ENCODE results near the gene MAS1L. TPM values are rescaled to one million over a fixed set of nuclear protein-coding genes. Genes with fewer than 3 reads are reported as not detected.
A peak's percentile ranks its signal among the peaks of the same experiment; 100 is the strongest.

MAS1L gene
- total RNA-seq, 2 donors from 2014 or later, result not detected

DNA sequence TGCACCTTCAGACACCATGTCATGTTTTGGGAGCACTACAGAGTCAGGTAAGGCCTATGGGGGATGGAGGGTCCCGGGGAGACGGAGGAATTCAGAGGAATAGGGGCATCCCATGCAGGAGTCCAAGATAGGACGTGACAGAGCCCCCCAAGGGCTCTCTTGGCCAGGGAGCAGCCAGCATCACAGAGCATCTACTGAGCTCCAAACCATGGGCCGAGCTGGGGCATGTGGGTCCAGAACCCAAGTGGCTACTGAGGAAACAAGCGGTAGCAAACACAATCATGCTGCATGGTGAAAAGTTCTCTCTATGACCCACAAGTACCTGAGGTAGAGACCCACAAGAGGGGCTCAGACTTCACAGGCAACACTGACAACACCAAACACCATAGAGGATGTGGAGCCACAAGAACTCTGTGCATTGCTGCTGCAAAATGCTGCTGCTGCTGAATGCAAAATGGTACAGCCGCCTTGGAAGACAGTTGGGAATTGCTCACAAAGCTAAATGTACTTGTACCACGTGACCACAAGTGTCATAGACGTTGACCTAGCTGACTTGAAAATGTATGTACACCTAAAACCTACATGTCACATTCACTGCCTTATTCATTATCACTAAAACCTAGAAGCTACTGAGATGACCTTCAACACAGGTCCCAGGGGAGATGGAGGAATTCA, 33.4 kb upstream of the MAS1L start:
- H3K36me3 Mint-ChIP-seq, result no peaks in the 10 kb centered on the region
- H3K4me1 Mint-ChIP-seq (ENCODE audit: low read depth in 2 of 2), result peaks cover 9 to 10% of the 10 kb centered on the region in 2 donors
- DNase-seq (ENCODE audit: low spot score) (no peak), ATAC-seq (no peak)
- H3K9me3 Mint-ChIP-seq, result no peaks in the 10 kb centered on the region
- H3K27ac Mint-ChIP-seq, result no peak overlapping the region
- H3K27me3 Mint-ChIP-seq, result peaks cover 17 to 33% of the 10 kb centered on the region in 2 donors
- H3K4me3 Mint-ChIP-seq, result no peak overlapping the region

DNA sequence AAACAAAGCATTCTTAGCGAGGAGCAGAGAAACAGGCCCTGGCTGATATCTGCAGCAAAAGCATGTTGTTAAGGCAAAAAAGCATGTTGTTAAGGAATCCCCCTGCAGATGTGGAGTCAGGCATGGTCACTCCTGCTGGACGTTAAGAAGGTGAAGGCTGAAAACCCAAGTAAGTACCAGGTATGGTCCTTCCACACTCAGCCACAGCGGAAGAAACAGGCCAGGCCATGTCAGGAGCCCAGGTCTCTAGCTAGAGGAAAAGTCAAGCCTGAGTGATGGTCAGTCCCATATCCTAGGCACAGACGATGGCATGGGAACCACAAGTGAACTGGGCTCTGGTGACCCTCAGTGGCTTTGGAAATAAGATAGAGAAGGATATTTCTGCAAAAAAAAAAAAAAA, 32.5 kb upstream of the MAS1L start:
- ATAC-seq (no peak), DNase-seq (ENCODE audit: low spot score) (no peak)
- Mint-ChIP-seq H3K9me3 (no peaks in the 10 kb centered on the region), H3K27me3 (peaks cover 17 to 25% of the 10 kb centered on the region in 2 donors), H3K4me1 (ENCODE audit: low read depth in 2 of 2) (peaks cover 14% of the 10 kb centered on the region in 2 donors), H3K4me3 (no peak overlapping the region), H3K27ac (no peak overlapping the region), H3K36me3 (no peaks in the 10 kb centered on the region)

DNA sequence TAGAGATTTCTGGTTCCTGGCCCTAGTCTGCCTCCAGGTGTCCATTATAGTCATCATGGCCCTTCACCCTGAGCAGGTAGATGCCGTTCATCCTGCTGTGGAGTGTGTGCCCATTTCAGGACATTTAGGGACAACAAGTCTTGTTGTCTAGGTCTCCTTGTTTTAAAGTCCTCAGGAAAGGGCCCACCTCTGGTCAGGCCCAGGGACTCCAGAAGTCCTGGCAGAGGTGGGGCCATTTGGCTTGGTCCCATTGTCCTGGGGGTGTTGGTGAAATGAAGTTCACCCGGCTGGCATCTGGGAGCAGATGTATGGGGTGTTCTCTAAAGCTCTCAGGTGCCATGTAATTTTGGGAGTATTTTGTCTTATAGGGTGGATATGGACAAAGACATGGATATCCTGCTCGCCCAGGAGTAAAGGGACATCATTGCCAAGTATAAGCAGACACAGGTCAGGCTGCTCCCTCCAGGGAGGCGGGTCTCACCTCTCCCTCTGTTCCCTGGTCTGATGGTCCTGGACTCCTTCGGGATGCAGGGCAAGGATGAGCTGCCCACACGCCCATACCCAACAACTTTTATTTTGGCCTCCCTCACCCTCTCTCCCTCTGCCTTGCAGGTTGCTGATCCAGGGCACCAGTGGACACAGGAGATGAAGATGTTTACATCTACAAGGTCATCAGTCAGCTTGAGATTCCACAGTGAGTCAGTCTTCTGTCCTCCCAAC, 31.7 kb upstream of the MAS1L start:
- ATAC-seq, result no peak
- Mint-ChIP-seq H3K27me3 (peaks cover 15 to 22% of the 10 kb centered on the region in 2 donors), H3K27ac (no peak overlapping the region), H3K9me3 (no peaks in the 10 kb centered on the region), H3K4me1 (ENCODE audit: low read depth in 2 of 2) (peaks cover 16 to 21% of the 10 kb centered on the region in 2 donors), H3K4me3 (no peak overlapping the region), H3K36me3 (no peaks in the 10 kb centered on the region)
- no peak for DNase-seq (ENCODE audit: low spot score)

DNA sequence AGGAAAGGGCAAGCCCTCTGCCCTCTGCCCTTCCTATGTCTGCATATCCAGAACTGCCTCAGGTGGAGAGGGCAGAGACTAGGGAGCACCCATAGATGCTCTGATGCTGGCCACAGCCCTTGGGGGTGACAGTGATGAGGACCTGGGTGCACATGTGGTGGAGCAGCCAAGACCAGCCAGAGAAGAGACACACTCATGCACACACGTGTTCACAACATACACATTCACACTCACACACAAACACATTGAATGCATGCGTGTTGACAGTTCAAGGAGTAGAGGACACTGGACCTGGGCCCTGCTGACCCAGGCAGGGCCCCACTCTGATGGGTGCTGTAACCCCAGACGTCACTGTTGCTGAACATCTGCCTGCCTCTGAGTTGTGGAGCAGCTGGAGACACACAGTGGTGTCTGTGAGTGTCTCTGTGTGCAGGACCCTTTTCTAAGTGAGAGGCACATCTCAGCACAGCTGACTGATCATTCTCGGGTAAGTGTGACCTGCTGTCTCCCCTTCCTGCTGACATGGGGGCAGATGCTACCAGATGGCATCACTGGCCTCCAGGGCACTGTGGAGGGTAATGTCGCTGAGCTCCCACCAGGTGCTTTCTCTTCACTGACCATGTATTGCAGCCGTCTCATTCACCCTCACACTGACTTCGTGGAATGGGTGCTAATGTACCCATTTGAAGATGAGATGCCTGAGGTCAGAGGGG, 30.1 kb upstream of the MAS1L start:
- Mint-ChIP-seq H3K27ac (no peak overlapping the region), H3K9me3 (no peaks in the 10 kb centered on the region), H3K4me1 (ENCODE audit: low read depth in 2 of 2) (peaks cover 16 to 22% of the 10 kb centered on the region in 2 donors), H3K27me3 (peaks cover 10 to 12% of the 10 kb centered on the region in 2 donors), H3K4me3 (no peak overlapping the region), H3K36me3 (no peaks in the 10 kb centered on the region)
- no peak for DNase-seq (ENCODE audit: low spot score)
- no peak for ATAC-seq

DNA sequence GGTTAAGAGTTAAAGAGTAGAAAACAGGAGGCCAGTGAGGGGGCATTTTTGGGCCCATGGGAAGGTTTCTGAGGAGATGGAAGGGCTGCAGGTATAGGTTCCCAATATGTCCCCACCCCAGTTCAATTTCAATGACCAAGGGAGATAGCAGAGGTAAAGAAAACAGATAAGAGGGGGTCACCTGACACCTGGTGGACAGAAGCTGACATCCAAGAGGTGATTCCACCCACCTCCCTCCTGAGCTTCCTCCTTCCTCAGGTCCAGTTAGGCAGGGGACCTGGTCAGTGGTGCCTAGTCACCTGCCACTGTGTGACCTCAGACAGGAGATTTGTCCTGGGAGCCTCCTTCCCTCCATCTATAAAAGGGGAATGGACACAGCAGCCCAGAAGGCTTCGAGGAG, 29.5 kb upstream of the MAS1L start:
- Mint-ChIP-seq H3K9me3 (no peaks in the 10 kb centered on the region), H3K36me3 (no peaks in the 10 kb centered on the region), H3K4me3 (no peak overlapping the region), H3K27ac (peak overlapping the region in 1 of 2 donors; percentile 65), H3K27me3 (peaks cover 8% of the 10 kb centered on the region in 2 donors), H3K4me1 (ENCODE audit: low read depth in 2 of 2) (peaks cover 16 to 22% of the 10 kb centered on the region in 2 donors)
- no peak for ATAC-seq
- DNase-seq (ENCODE audit: low spot score), result no peak

DNA sequence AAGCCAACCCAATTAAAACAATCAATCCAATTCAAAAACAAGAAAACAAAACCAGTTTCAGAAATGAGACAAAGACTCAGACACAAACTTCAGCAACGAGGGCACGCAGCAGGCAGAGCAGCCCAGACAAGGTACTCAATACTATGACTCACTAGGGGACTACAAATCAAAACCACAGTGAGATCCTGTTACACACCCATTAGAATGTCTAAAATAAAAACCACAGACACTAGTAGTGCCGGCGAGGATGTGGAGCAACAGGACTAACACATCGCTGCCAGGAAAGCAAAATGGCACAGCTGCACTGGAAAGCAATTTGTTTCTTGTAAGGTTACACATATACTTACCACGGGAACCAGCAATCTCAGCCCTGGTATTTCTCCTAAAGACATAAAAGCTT, 28.4 kb upstream of the MAS1L start:
- Mint-ChIP-seq H3K27me3 (peaks cover 3 to 15% of the 10 kb centered on the region in 2 donors), H3K27ac (peak overlapping the region in 1 of 2 donors; percentile 65), H3K4me3 (peak overlapping the region; percentile 36), H3K9me3 (no peaks in the 10 kb centered on the region), H3K4me1 (ENCODE audit: low read depth in 2 of 2) (peaks cover 16 to 22% of the 10 kb centered on the region in 2 donors), H3K36me3 (no peaks in the 10 kb centered on the region)
- DNase-seq (ENCODE audit: low spot score), result peak; percentile 73
- ATAC-seq, result peak; percentile 96

DNA sequence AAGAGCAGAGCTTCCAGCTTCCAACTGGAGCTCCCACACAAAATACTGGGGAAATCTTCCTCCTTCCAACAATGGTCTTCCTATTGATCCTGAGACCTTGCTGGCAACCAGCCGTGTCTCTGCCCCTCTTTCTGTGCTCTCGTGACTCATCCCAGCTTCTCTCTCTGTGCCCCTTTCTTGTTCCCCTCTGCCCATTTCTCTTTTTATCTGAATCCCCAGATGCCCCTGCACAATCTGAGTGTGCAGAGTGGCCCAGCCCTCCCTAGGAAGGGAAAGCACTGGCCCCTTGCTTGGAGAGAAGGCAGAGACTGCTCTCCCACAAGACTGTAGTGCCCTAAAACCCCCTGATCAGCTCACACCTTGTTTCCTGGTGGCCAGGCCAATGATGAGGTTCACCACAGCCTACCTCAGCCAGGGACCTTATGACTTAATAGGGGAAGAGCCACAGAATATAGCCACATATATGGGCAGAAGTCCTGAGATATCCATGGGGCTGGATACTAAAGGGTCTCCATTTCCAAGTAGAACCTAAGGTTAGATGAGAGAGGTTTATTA, 23.1 kb upstream of the MAS1L start:
- Mint-ChIP-seq H3K27me3 (peaks cover 4 to 21% of the 10 kb centered on the region in 2 donors), H3K36me3 (no peaks in the 10 kb centered on the region), H3K4me1 (ENCODE audit: low read depth in 2 of 2) (peaks cover 4 to 9% of the 10 kb centered on the region in 2 donors), H3K9me3 (no peaks in the 10 kb centered on the region), H3K27ac (no peak overlapping the region), H3K4me3 (no peak overlapping the region)
- no peak for DNase-seq (ENCODE audit: low spot score)
- ATAC-seq, result no peak

DNA sequence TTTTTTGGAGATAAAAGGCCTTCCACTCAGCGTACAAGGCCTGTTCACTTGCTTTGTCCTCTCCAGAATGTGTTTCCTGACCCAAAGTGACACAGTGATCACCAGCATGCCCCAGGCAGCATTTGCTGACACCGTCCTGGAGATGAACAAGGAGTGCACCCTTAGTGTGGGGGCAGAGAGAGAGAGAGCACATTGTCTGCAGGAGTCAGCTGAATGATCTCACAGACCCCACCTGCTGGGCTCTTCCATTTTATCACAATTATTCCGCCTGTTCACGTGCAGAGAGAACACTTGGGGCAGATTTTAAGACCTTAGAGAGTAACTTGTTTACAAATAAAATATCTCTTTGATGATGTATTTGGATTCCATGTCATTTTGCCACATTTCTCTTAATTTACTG, 22.4 kb upstream of the MAS1L start:
- no peak for DNase-seq (ENCODE audit: low spot score)

DNA sequence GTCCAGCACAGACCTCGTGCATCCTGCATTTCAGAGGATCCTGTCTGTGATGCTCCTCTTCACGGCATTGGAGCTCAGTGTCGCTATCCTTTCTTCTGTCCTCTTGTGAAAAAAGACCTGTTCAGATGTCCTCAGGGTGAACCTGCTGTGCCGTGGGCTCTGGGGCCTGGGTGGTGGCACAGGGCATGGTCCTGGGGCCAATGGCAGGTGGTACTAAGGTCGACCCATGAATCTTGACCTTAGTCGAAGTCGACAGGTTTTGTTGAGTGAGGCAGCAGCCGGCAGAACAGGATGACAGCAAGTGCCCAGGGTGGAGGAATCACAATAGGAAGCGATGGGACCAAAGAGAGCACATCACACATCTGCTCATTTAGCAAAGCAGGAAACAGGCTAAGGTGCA, 22.0 kb upstream of the MAS1L start:
- Mint-ChIP-seq H3K4me3 (no peak overlapping the region), H3K27ac (no peak overlapping the region), H3K36me3 (no peaks in the 10 kb centered on the region), H3K27me3 (peaks cover 4 to 19% of the 10 kb centered on the region in 2 donors), H3K4me1 (ENCODE audit: low read depth in 2 of 2) (peaks cover 0 to 3% of the 10 kb centered on the region in 2 donors), H3K9me3 (no peaks in the 10 kb centered on the region)
- DNase-seq (ENCODE audit: low spot score) (no peak), ATAC-seq (peak; percentile 11 to 26)

More for the DNA sequence above, 22.4 kb upstream of the MAS1L start:
- no peak for ATAC-seq
- Mint-ChIP-seq H3K9me3 (no peaks in the 10 kb centered on the region), H3K27me3 (peaks cover 4 to 21% of the 10 kb centered on the region in 2 donors), H3K4me3 (no peak overlapping the region), H3K27ac (no peak overlapping the region), H3K4me1 (ENCODE audit: low read depth in 2 of 2) (peaks cover 2 to 7% of the 10 kb centered on the region in 2 donors), H3K36me3 (no peaks in the 10 kb centered on the region)

DNA sequence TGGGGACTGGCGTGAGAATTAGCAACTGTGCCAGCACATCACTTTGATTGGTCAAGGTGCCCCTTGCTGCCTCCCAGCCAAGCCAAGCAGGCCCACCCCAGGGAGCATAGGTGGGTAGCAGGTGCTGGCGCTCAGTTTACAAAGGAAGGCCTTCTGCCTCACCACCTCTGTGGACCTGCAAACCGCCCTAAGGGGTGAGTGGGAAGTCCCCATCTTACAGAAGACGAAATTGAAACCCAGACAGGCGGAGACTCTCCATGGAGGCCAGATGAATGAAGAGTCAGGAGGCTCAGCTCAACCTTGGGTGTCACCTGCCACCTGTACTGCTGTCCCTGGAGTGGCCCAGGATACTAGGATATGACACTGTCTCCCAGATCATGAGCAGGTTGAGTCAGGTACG, 21.5 kb upstream of the MAS1L start:
- H3K36me3 Mint-ChIP-seq, result no peaks in the 10 kb centered on the region
- ATAC-seq (peak; percentile 29 to 46), DNase-seq (ENCODE audit: low spot score) (no peak)
- no peaks in the 10 kb centered on the region for H3K4me1 Mint-ChIP-seq (ENCODE audit: low read depth in 2 of 2)
- no peak overlapping the region for H3K27ac Mint-ChIP-seq
- H3K9me3 Mint-ChIP-seq, result no peaks in the 10 kb centered on the region
- no peak overlapping the region for H3K4me3 Mint-ChIP-seq
- peaks cover 4 to 14% of the 10 kb centered on the region in 2 donors for H3K27me3 Mint-ChIP-seq

DNA sequence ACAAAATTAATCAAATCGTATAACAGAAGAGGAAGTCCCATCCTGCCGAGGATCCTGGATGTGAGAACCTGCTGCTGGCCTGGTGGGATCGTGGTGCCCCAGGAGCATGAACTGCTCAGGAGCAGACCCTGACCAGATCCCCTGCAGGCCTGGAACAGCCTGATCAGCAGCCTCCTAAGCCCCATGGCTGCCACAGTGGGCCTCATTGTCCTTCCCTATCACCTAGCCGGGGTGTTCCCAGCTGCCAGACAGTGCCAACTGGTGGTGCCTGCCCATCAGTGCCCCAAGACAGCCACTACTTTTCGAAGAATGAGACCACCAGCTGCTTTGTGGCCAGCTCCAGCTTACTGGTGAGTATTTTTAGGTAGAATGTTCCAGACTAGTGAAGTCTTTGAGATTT, 19.6 kb upstream of the MAS1L start:
- Mint-ChIP-seq H3K9me3 (no peaks in the 10 kb centered on the region), H3K4me3 (no peak overlapping the region), H3K27me3 (peaks cover 8 to 21% of the 10 kb centered on the region in 2 donors), H3K4me1 (ENCODE audit: low read depth in 2 of 2) (no peaks in the 10 kb centered on the region), H3K27ac (no peak overlapping the region), H3K36me3 (no peaks in the 10 kb centered on the region)
- ATAC-seq, result no peak
- no peak for DNase-seq (ENCODE audit: low spot score)

DNA sequence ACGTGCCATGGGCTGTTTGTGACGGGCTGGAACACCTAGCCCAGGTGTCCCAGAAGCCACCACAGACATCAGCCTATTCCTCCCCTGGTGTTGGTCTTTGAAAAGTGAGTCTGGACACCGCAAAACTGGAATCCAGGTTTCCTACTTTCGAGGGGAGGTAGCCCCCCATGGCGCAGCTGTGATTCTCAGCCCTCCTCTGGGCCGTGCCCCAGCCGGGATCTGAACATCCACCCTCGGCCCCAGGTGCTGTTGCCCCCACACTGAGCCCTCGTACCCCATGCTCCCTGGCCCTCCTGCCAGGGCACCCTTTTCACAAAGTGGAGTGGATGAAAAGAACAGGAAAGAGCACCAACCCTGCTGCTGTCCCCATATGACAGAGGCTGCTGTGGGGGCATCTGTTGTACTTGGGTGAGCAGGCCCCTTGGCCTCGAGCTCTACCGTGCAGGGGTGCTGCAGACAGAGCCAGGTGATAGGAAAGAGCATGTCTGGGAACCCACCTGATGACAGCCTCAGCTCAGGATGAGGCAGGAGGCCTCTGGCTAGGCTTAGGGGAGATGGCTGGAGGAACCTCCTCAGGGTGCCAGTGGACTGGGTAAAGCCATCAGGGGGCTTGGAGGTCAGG, 18.8 kb upstream of the MAS1L start:
- no peaks in the 10 kb centered on the region for H3K4me1 Mint-ChIP-seq (ENCODE audit: low read depth in 2 of 2)
- no peaks in the 10 kb centered on the region for H3K9me3 Mint-ChIP-seq
- peaks cover 8 to 18% of the 10 kb centered on the region in 2 donors for H3K27me3 Mint-ChIP-seq
- ATAC-seq, result no peak
- no peak for DNase-seq (ENCODE audit: low spot score)
- H3K36me3 Mint-ChIP-seq, result no peaks in the 10 kb centered on the region
- H3K27ac Mint-ChIP-seq, result no peak overlapping the region
- H3K4me3 Mint-ChIP-seq, result no peak overlapping the region

DNA sequence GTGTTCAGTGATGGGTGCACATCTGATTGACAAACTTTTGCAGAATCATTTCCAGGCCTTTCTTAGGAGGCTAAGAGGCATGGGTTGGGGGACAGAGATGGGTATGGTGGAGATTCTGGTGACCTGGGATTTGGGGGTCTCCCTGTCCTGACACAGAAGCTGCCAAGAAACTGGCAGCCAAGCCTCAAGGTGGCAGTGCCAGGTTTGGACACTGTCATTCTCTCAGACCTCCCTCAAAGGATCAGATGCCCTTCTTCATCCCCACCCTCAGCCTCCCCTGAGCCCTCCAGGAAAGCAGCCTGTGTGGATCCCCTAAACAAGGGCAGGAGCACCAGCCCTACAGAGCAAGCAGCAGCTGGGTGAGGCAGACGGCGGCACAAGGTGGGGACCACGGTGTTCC, 18.1 kb upstream of the MAS1L start:
- ATAC-seq, result no peak
- Mint-ChIP-seq H3K9me3 (no peaks in the 10 kb centered on the region), H3K4me3 (no peak overlapping the region), H3K4me1 (ENCODE audit: low read depth in 2 of 2) (no peaks in the 10 kb centered on the region), H3K36me3 (no peaks in the 10 kb centered on the region), H3K27ac (no peak overlapping the region), H3K27me3 (peaks cover 6 to 10% of the 10 kb centered on the region in 2 donors)
- no peak for DNase-seq (ENCODE audit: low spot score)
